HepG2 (cell line): ENCODE measurements around the gene BPHL. TPM values are rescaled to one million over a fixed set of nuclear protein-coding genes. Genes with fewer than 3 reads are reported as not detected.
A peak's percentile ranks its signal among the peaks of the same experiment; 100 is the strongest.
"Not testable (repeated sequence)": the region's sequence is repeated elsewhere in the genome, so short reads cannot be mapped to it uniquely, and the experiment has no call there.

Experiments used
- ATAC-seq: fragments of 200-7000 bp; cut with Tn5 transposase; 3 replicates; pipeline ENCODE4 v1.9.1; 2020; ENCODE audit warnings: mild to moderate bottlenecking, moderate library complexity
- BruUV-seq: library from RNA; stranded (reverse); fragments of 400-500 nt; replicated peaks from 2 replicates; lab custom pipeline; 2021; lab: Mats Ljungman, UMichigan
- CTCF ChIA-PET: fragments of 300-600 bp; formaldehyde crosslinking; extraction: SDS; loops from one replicate; lab custom pipeline; 2021; ENCODE audit warnings: low total read pairs, inconsistent platforms, low intra/inter-chr PET ratio; lab: Yijun Ruan, JAX
- POLR2A ChIA-PET: fragments of 350-600 bp; sonication (Branson Sonifier 250); formaldehyde crosslinking; loops from one replicate; lab custom pipeline; 2020; ENCODE audit warnings: antibody characterized with exemption, inconsistent platforms; lab: Yijun Ruan, JAX
- DNase-seq: peaks from one replicate; pipeline ENCODE4 v3.0.0-alpha.2; 2015; ENCODE audit warnings: low spot score
- FAIRE-seq: peaks from 3 replicates; lab custom pipeline; 2011; peaks lifted over from hg19 to GRCh38; lab: Jason Lieb, UNC
- H2AFZ ChIP-seq: one replicate; pipeline ENCODE4 v1.6.1; 2011; ENCODE audit warnings: low read length, inconsistent platforms
- H3K27ac ChIP-seq: fragments of 300-600 bp; 3 replicates; pipeline ENCODE4 v1.8.0; 2011; ENCODE audit warnings: mixed run types, mild to moderate bottlenecking, mixed read lengths, low read length, inconsistent platforms; ENCODE audit not compliant: insufficient read depth; ENCODE audit errors: extremely low read length
- H3K27me3 ChIP-seq, 2 experiments: fragments of 200-600 bp in 1 of 2; 2 replicates in 1 of 2; 3 replicates in 1 of 2; pipeline versions ENCODE4 v1.6.0 to v1.8.0; 2011; ENCODE audit warnings: low read length in 2 of 2, mild to moderate bottlenecking in 2 of 2, moderate library complexity in 2 of 2, inconsistent platforms in 1 of 2; ENCODE audit not compliant: insufficient read depth in 2 of 2, control insufficient read depth in 1 of 2
- H3K36me3 ChIP-seq, 2 experiments: fragments of 200-600 bp in 1 of 2; replicated peaks in 1 of 2; 2 replicates in 1 of 2; 3 replicates in 1 of 2; pipeline versions ENCODE4 v1.5.1 to v1.8.0; 2011; ENCODE audit warnings: low read length in 2 of 2, inconsistent platforms in 1 of 2; ENCODE audit not compliant: insufficient read depth in 2 of 2, control insufficient read depth in 1 of 2
- H3K4me1 ChIP-seq: 2 replicates; pipeline ENCODE4 v1.5.1; 2012; ENCODE audit warnings: low read length, inconsistent platforms; ENCODE audit not compliant: insufficient read depth
- H3K4me2 ChIP-seq: 2 replicates; pipeline ENCODE4 v1.6.0; 2011; ENCODE audit warnings: low read depth, low read length, inconsistent platforms
- H3K4me3 ChIP-seq, 3 experiments: fragments of 200-600 bp in 1 of 3; sonication (generic), shearing (Covaris generic) in 1 of 3; replicated peaks in 1 of 3; 2 replicates each; pipeline ENCODE4 v1.5.1; 2011 to 2016; ENCODE audit warnings: low read length in 3 of 3, inconsistent platforms in 2 of 3, low read depth in 2 of 3, mild to moderate bottlenecking in 2 of 3, control low read depth in 1 of 3, mixed read lengths in 1 of 3; ENCODE audit not compliant: insufficient read depth in 1 of 3
- H3K79me2 ChIP-seq: one replicate; pipeline ENCODE4 v1.6.1; 2011; ENCODE audit warnings: low read length, inconsistent platforms; ENCODE audit not compliant: insufficient read depth
- H3K9ac ChIP-seq: 2 replicates; pipeline ENCODE4 v1.6.0; 2011; ENCODE audit warnings: mild to moderate bottlenecking, low read depth, low read length, inconsistent platforms; ENCODE audit not compliant: insufficient read depth
- H3K9me3 ChIP-seq: 2 replicates; pipeline ENCODE4 v1.5.1; 2012; ENCODE audit warnings: mild to moderate bottlenecking, low read length
- H4K20me1 ChIP-seq: 2 replicates; pipeline ENCODE4 v1.6.0; 2011; ENCODE audit warnings: inconsistent platforms, mild to moderate bottlenecking, low read length, moderate library complexity; ENCODE audit not compliant: insufficient read depth
- CEBPB ChIP-seq: IDR thresholded peaks from 2 replicates; pipeline ENCODE4 v1.6.1; 2011; ENCODE audit warnings: low read depth, low read length, improper control_type of control experiment, borderline replicate concordance
- FOSL2 ChIP-seq: sonication (generic); formaldehyde crosslinking; IDR thresholded peaks from 2 replicates; pipeline ENCODE4 v1.4.0; 2020; ENCODE audit warnings: missing genetic modification reagents
- FOXA1 ChIP-seq, 2 experiments: fragments of 450-650 bp in 1 of 2; sonication (generic) in 1 of 2; formaldehyde crosslinking in 1 of 2; IDR thresholded peaks; 2 replicates each; pipeline versions ENCODE4 v1.4.0 to v1.6.1; 2016 to 2020; ENCODE audit warnings: missing genetic modification reagents in 1 of 2
- ZNF354B ChIP-seq: sonication (generic); formaldehyde crosslinking; IDR thresholded peaks from 2 replicates; pipeline ENCODE4 v1.8.0; 2022; ENCODE audit warnings: mild to moderate bottlenecking, missing genetic modification reagents
- ZNF614 ChIP-seq: IDR thresholded peaks from 2 replicates; pipeline ENCODE4 v1.6.1; 2018; ENCODE audit warnings: missing biosample characterization, missing genetic modification reagents, inconsistent platforms, borderline replicate concordance
- WGBS: methylation state at CpG from one replicate; pipeline ENCODE4 v1.1.6; 2017; ENCODE audit warnings: low lambda C conversion rate; 5-methylcytosine and 5-hydroxymethylcytosine counted together
- in situ Hi-C: cut with HindIII; loops from 2 replicates; pipeline ENCODE4 v1.10.0; 2017; ENCODE audit warnings: low pct_unique_long_range_greater_than_20kb; ENCODE audit not compliant: extremely low pct_ligation_motif_present
- intact Hi-C: fragments of 100-400 bp; cut with micrococcal nuclease; formaldehyde crosslinking; loops from one replicate; pipeline ENCODE4 v1.10.0; 2022; ENCODE audit not compliant: unreplicated experiment
- polyA plus RNA-seq, 8 experiments: library from polyadenylated mRNA; depleted of rRNA in 3 of 8; stranded (reverse) in 7 of 8; unstranded in 1 of 8; fragments of >200 nt; fragmentation: Illumina TruSeq in 4 of 8; extraction: Trizol in 4 of 8; gene quantifications; 2 replicates each; pipeline versions ENCODE4 v1.2.1 to v1.2.3, GENCODE V29; 2011 to 2016; ENCODE audit warnings: low read depth in 4 of 8, missing spikeins in 1 of 8, mixed read lengths in 1 of 8; ENCODE audit not compliant: insufficient read depth in 1 of 8
- total RNA-seq, 5 experiments: library from RNA; depleted of rRNA; stranded (reverse); fragments of >200 nt; fragmentation: Illumina TruSeq; extraction: Trizol; gene quantifications; 2 replicates each; pipeline ENCODE4 v1.2.3, GENCODE V29; 2016; ENCODE audit warnings: low read depth in 1 of 5
- TF ChIP-seq, protein P1 (sequence below), 2 experiments: sonication (generic) in 1 of 2; formaldehyde crosslinking in 1 of 2; IDR thresholded peaks; 2 replicates each; pipeline versions ENCODE4 v1.5.1 to v1.6.1; 2011 to 2020; ENCODE audit warnings: borderline replicate concordance in 1 of 2, low read depth in 1 of 2, low read length in 1 of 2, mild to moderate bottlenecking in 1 of 2, missing genetic modification reagents in 1 of 2, moderate library complexity in 1 of 2
- TF ChIP-seq, protein P2 (sequence below): sonication (generic); formaldehyde crosslinking; IDR thresholded peaks from 2 replicates; pipeline ENCODE4 v1.4.0; 2020; ENCODE audit warnings: missing genetic modification reagents, low read depth, mild to moderate bottlenecking, borderline replicate concordance

The BPHL gene
- total and polyA plus RNA-seq, 2 of the 13 experiments (the other 11 are each of a cell fraction or from before 2014, with no cell fraction given) = 37.8 to 39.5 TPM

DNA sequence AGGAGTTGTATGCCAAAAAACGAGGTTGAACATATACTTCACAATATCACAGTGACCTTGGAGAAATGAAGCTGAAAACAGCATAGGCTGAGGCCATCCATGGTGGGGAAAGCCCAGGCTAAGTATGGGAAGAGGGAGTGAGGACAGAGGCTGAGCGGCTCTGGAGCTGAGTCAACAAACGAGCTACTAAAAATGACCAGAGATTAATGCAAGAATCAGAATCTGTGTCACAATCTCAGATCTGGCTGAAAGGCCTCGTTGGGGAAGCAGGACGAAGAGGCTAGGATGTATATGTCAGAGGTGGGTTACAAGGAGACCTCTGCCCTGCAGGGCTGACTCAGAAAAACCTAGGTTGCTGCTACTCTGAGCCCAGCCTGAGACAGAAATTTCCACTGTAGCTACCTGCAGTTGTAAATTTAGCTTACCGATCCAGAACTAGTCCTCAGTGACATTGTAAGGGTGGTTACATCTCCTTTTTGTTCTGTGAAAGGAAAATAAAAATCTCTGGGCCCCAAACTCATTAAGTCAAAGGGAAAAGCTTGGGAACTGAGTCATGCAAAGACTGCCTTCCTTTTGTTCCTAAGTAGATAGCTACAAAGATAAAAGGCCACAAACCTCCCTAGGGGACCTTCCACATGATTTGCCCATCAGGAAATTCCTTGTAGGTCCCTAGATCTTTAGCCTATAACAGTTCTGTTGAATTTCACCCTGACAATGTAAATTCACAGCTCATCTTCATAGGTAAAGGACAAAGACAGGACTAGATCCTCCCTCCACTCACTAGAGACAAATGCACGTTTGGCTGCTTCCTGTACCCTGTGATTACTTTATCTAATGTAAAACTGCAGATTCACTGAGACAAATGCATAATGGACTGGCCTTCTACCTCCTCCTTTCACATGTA lies 47.4 kb downstream of the BPHL start:
- WGBS = 8% methylated on average over 7 of the region's 7 CpGs
- Histone ChIP-seq H3K4me3 (no peak overlapping the region), H2AFZ (no peak overlapping the region), H3K4me1 (peaks cover 41% of the 10 kb centered on the region), H3K36me3 (no peaks in the 10 kb centered on the region), H3K4me2 (peak overlapping the region; percentile 37), H3K27me3 (no peaks in the 10 kb centered on the region), H3K79me2 (no peaks in the 10 kb centered on the region), H4K20me1 (no peaks in the 10 kb centered on the region)
- in situ Hi-C loops (no loop called here), intact Hi-C loops (no loop called here)
- ATAC-seq = no peak
- POLR2A ChIA-PET = interaction anchor here (1.2 to 2.4 kb wide), 5 partner anchors 11 to 82 kb away, joined by 3 to 8 read pairs (median 5); no protein-coding TSS in a partner anchor
- no TSS peak for BruUV-seq
- FAIRE-seq = no peak
- peak; percentile 28; the same call in 1 of the 2 replicates for TF ChIP-seq CEBPB
- peak; percentile 24; the same call in 1 of the 2 replicates for TF ChIP-seq FOSL2 (CRISPR knock-in tag)
- TF ChIP-seq, protein P1, sequence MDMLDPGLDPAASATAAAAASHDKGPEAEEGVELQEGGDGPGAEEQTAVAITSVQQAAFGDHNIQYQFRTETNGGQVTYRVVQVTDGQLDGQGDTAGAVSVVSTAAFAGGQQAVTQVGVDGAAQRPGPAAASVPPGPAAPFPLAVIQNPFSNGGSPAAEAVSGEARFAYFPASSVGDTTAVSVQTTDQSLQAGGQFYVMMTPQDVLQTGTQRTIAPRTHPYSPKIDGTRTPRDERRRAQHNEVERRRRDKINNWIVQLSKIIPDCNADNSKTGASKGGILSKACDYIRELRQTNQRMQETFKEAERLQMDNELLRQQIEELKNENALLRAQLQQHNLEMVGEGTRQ (IDR thresholded peaks at IDR 0.05; ENCODE audit: low read depth, low read length) = no peak
- TF ChIP-seq, protein P1 (CRISPR knock-in tag; IDR thresholded peaks at IDR 0.05; ENCODE audit: borderline replicate concordance) = no peak
- peak; percentile 62; the same call in 1 of the 2 replicates for TF ChIP-seq ZNF614 (CRISPR knock-in tag)
- TF ChIP-seq ZNF354B (CRISPR knock-in tag) = 0 out of 2 replicates have a peak, but pooled peaks have one; percentile 34
- no peak for TF ChIP-seq FOXA1 (IDR thresholded peaks at IDR 0.05)
- TF ChIP-seq FOXA1 (CRISPR knock-in tag; IDR thresholded peaks at IDR 0.05) = peak; percentile 12; the same call in 1 of the 2 replicates
- TF ChIP-seq, protein P2, sequence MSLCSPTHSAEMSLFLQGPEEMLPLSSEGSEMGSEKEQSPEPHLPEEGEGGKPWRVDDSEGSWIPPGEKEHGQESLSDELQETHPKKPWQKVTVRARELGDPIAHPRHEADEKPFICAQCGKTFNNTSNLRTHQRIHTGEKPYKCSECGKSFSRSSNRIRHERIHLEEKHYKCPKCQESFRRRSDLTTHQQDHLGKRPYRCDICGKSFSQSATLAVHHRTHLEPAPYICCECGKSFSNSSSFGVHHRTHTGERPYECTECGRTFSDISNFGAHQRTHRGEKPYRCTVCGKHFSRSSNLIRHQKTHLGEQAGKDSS (CRISPR knock-in tag) = no peak
- TF ChIP-seq, all 625 proteins: peak for 5
- DNase-seq = peak; percentile 18
- H3K27ac ChIP-seq = no peak overlapping the region
- CTCF ChIA-PET = no interaction called here
- H3K9ac ChIP-seq = no peak overlapping the region
- H3K9me3 ChIP-seq = no peaks in the 10 kb centered on the region

DNA sequence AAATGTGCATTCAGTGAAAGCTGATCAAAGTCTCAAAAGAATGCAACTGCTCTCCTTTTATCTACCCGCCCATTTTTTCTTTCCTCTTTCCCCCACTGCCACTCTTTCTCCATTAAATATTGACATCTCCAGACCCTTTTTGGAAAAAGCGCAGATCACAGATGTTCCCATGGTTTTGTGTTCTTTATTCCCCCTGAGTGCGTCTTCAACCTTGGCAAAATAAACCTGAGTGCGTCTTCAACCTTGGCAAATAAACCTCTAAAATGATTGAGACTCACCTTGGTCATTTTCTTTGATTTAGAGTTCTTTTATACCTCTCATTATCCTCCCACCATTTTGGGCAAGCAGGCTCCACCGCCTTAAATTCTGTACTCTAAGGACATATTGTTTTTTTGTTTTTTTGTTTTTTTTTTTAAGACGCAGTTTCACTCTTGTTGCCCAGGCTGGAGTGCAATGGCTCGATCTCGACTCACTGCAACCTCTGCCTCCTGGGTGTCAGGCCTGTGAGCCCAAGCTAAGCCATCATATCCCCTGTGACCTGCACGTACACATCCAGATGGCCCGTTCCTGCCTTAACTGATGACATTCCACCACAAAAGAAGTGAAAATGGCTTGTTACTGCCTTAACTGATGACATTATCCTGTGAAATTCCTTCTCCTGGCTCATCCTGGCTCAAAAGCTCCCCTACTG lies 48.2 kb downstream of the BPHL start:
- 0 out of 2 replicates have a peak overlapping the region, but pooled peaks have one; percentile 37 for H3K4me2 ChIP-seq
- H3K27me3 ChIP-seq, H3K9me3 ChIP-seq, H3K9ac ChIP-seq, intact Hi-C loops, H3K79me2 ChIP-seq, CTCF ChIA-PET, ATAC-seq, H3K27ac ChIP-seq, H3K4me3 ChIP-seq, BruUV-seq, FAIRE-seq, H4K20me1 ChIP-seq, H3K36me3 ChIP-seq, H2AFZ ChIP-seq, in situ Hi-C loops: not testable (repeated sequence)
- H3K4me1 ChIP-seq = peaks cover 41% of the 10 kb centered on the region
- WGBS = 69% methylated on average over 10 of the region's 10 CpGs
- POLR2A ChIA-PET = interaction anchor here (1.2 to 2.4 kb wide), 5 partner anchors 10 to 81 kb away, joined by 3 to 8 read pairs (median 5); no protein-coding TSS in a partner anchor
- peak; percentile 47 for DNase-seq
